PC-3 (cell line): ENCODE data around the gene ASXL1. TPM values are rescaled to one million over a fixed set of nuclear protein-coding genes. Genes with fewer than 3 reads are reported as not detected.

Experiments used
- ATAC-seq: fragments of 200-7000 bp; cut with Tn5 transposase; 2 replicates; pipeline ENCODE4 v1.9.1; 2020; ENCODE audit warnings: mild to moderate bottlenecking, moderate library complexity
- BruUV-seq: library from RNA; stranded (reverse); fragments of 400-500 nt; replicated peaks from 2 replicates; lab custom pipeline; 2021; lab: Mats Ljungman, UMichigan
- CTCF ChIA-PET: fragments of 300-600 bp; sonication (Branson Sonifier 250); formaldehyde crosslinking; loops from one replicate; lab custom pipeline; 2022; ENCODE audit warnings: antibody characterized with exemption; lab: Charles Lee
- POLR2A ChIA-PET: fragments of 300-600 bp; sonication (Branson Sonifier 250); formaldehyde crosslinking; loops from one replicate; lab custom pipeline; 2022; ENCODE audit warnings: antibody characterized with exemption; ENCODE audit not compliant: unreplicated experiment; lab: Charles Lee
- DNase-seq: peaks from one replicate; pipeline ENCODE4 v3.0.0-alpha.2; 2015
- H2AFZ ChIP-seq: fragments of 300-600 bp; sonication (generic); 2 replicates; pipeline ENCODE4 v1.6.0; 2016; ENCODE audit warnings: antibody characterized with exemption, low read length
- H3F3A ChIP-seq: fragments of 300-600 bp; sonication (generic); one replicate; pipeline ENCODE4 v1.6.0; 2017; ENCODE audit warnings: antibody characterized with exemption, low read length, control low read depth, mild to moderate bottlenecking; ENCODE audit not compliant: unreplicated experiment
- H3K27ac ChIP-seq: fragments of 300-600 bp; sonication (generic); 2 replicates; pipeline ENCODE4 v1.5.1; 2016; ENCODE audit warnings: mild to moderate bottlenecking, low read length
- H3K27me3 ChIP-seq: fragments of 300-600 bp; sonication (generic); 2 replicates; pipeline ENCODE4 v1.6.1; 2016; ENCODE audit warnings: low read length, mixed read lengths
- H3K36me3 ChIP-seq: fragments of 300-600 bp; sonication (generic); 2 replicates; pipeline ENCODE4 v1.6.1; 2016; ENCODE audit warnings: low read depth, mixed run types, low read length, mixed read lengths
- H3K4me1 ChIP-seq: fragments of 300-600 bp; sonication (generic); 2 replicates; pipeline ENCODE4 v1.5.1; 2016; ENCODE audit warnings: low read length; ENCODE audit not compliant: insufficient read depth
- H3K4me2 ChIP-seq: fragments of 300-600 bp; sonication (generic); 2 replicates; pipeline ENCODE4 v1.6.0; 2016; ENCODE audit warnings: low read length
- H3K4me3 ChIP-seq: fragments of 300-600 bp; sonication (generic); 2 replicates; pipeline ENCODE4 v1.5.1; 2016; ENCODE audit warnings: mild to moderate bottlenecking, low read length, mixed read lengths
- H3K79me2 ChIP-seq: fragments of 300-600 bp; sonication (generic); 2 replicates; pipeline ENCODE4 v1.6.1; 2017; ENCODE audit warnings: low read length, mixed read lengths
- H3K9ac ChIP-seq: fragments of 300-600 bp; sonication (generic); 2 replicates; pipeline ENCODE4 v1.6.0; 2016; ENCODE audit warnings: mild to moderate bottlenecking, low read length
- H3K9me2 ChIP-seq: fragments of 300-600 bp; sonication (generic); replicated peaks from 2 replicates; pipeline ENCODE4 v1.6.1; 2016; ENCODE audit warnings: mixed run types, low read length, mixed read lengths
- H3K9me3 ChIP-seq: fragments of 300-600 bp; sonication (generic); 2 replicates; pipeline ENCODE4 v1.6.1; 2016; ENCODE audit warnings: low read length, mixed read lengths
- H4K20me1 ChIP-seq: fragments of 300-600 bp; sonication (generic); 2 replicates; pipeline ENCODE4 v1.6.1; 2016; ENCODE audit warnings: low read length, mixed read lengths
- EZH2 ChIP-seq: fragments of 300-600 bp; sonication (generic); IDR thresholded peaks from one replicate; pipeline ENCODE4 v1.6.1; 2017; ENCODE audit warnings: antibody characterized with exemption, mild to moderate bottlenecking, low read length; ENCODE audit not compliant: unreplicated experiment
- EZH2phosphoT487 ChIP-seq: fragments of 300-600 bp; sonication (generic); IDR thresholded peaks from 2 replicates; pipeline ENCODE4 v1.6.1; 2018; ENCODE audit warnings: mild to moderate bottlenecking, antibody characterized with exemption, low read length, borderline replicate concordance
- intact Hi-C: fragments of 100-400 bp; cut with micrococcal nuclease; formaldehyde crosslinking; loops from 2 replicates; pipeline ENCODE4 v1.9.0; 2023
- total RNA-seq: library from RNA; depleted of rRNA; stranded (reverse); fragments of >200 nt; gene quantifications from 2 replicates; pipeline ENCODE4 v1.2.3, GENCODE V29; 2014; rRNA removed
- TF ChIP-seq, protein P1 (sequence below): fragments of 300-600 bp; sonication (generic); conservative IDR thresholded peaks from 2 replicates; pipeline ENCODE4 v1.5.1; 2017; ENCODE audit warnings: antibody characterized with exemption, low read depth, mild to moderate bottlenecking, low read length

ASXL1 gene
- total RNA-seq, 1 experiment from 2014 or later, result 42.8 TPM

DNA sequence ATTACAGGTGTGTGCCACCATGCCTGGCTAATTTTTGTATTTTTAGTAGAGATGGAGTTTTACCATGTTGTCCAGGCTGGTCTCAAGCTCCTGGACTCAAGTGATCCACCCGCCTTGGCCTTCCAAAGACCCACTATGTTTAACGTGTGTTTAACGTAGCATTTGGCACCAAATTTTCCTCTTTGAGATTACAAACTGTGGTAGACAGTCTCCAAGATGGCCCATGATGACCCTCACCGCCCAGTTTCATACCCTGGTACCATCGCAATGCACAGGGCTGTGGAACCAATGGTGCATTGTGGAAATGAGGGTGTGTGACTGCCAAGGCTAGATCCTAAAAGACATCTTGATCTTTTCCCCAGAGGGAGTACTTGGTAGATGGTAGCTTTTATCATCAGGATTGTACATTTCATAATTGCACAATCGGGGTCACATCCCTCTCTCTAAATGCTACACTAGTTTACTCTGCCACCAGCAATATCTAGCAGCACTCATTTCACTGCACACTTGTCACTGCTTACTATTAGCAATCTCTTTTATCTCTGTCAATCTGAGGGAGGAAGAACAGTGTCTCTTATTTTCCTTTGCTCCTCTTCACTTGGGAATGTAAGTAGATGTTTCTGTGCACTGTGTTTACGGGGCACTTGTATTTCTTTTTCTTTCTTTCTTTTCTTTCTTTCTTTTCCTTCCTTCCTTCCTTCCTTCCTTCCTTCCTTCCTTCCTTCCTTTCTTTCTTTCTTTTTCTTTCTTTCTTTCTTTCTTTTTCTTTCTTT, 130.1 kb downstream of the ASXL1 start:
- BruUV-seq, result no TSS peak
- no peak overlapping the region for H3K4me2 ChIP-seq
- no peaks in the 10 kb centered on the region for H3K79me2 ChIP-seq
- H3K9me3 ChIP-seq, result no peaks in the 10 kb centered on the region
- H3K9ac ChIP-seq, result no peak overlapping the region
- intact Hi-C loops, result no loop called here
- no peak overlapping the region for H3K27ac ChIP-seq
- H3K9me2 ChIP-seq, result no peaks in the 10 kb centered on the region
- H2AFZ ChIP-seq, result no peak overlapping the region
- H3K27me3 ChIP-seq, result no peaks in the 10 kb centered on the region
- no peak for ATAC-seq
- no peaks in the 10 kb centered on the region for H3K36me3 ChIP-seq
- TF ChIP-seq, protein P1, sequence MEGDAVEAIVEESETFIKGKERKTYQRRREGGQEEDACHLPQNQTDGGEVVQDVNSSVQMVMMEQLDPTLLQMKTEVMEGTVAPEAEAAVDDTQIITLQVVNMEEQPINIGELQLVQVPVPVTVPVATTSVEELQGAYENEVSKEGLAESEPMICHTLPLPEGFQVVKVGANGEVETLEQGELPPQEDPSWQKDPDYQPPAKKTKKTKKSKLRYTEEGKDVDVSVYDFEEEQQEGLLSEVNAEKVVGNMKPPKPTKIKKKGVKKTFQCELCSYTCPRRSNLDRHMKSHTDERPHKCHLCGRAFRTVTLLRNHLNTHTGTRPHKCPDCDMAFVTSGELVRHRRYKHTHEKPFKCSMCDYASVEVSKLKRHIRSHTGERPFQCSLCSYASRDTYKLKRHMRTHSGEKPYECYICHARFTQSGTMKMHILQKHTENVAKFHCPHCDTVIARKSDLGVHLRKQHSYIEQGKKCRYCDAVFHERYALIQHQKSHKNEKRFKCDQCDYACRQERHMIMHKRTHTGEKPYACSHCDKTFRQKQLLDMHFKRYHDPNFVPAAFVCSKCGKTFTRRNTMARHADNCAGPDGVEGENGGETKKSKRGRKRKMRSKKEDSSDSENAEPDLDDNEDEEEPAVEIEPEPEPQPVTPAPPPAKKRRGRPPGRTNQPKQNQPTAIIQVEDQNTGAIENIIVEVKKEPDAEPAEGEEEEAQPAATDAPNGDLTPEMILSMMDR, result no peak
- TF ChIP-seq EZH2phosphoT487, result no peak
- TF ChIP-seq EZH2, result no peak
- ChIA-PET CTCF (no interaction called here), POLR2A (no interaction called here)
- H3K4me1 ChIP-seq, result peaks cover 11% of the 10 kb centered on the region
- H3F3A ChIP-seq, result no peaks in the 10 kb centered on the region
- no peak for DNase-seq
- no peaks in the 10 kb centered on the region for H4K20me1 ChIP-seq
- no peak overlapping the region for H3K4me3 ChIP-seq

Other genes starting within 250 kb of the ASXL1 start
- 32.6 and 33.9 TPM in 2 replicates for gene TM9SF4, start 248.6 kb upstream of the ASXL1 start, total RNA-seq
- gene PLAGL2, start 150.6 kb upstream of the ASXL1 start, total RNA-seq, result 4.4 and 6.2 TPM in 2 replicates
- 41.9 and 56.3 TPM in 2 replicates for gene POFUT1, start 150.5 kb upstream of the ASXL1 start, total RNA-seq
- gene KIF3B, start 80.7 kb upstream of the ASXL1 start, total RNA-seq, result 20.0 and 23.0 TPM in 2 replicates
- 5.4 and 7.3 TPM in 2 replicates for gene NOL4L, start 227.0 kb downstream of the ASXL1 start, total RNA-seq